Stimulated activated CD8-positive, alpha-beta memory T cell treated with anti-CD3 and anti-CD28 coated beads, Interleukin-4, amount 100 ng/mL, for 1 hour (primary cell): Measurements from ENCODE around the gene ANKRD22.
"Not testable (repeated sequence)": the region's sequence is repeated elsewhere in the genome, so short reads cannot be mapped to it uniquely, and the experiment has no call there.

Experiments
- DNase-seq, 2 donors: peaks; one replicate each; pipeline ENCODE4 v3.0.0-alpha.2; 2020; ENCODE audit warnings: low read depth in 2 of 2, low spot score in 1 of 2

ANKRD22 gene

DNA sequence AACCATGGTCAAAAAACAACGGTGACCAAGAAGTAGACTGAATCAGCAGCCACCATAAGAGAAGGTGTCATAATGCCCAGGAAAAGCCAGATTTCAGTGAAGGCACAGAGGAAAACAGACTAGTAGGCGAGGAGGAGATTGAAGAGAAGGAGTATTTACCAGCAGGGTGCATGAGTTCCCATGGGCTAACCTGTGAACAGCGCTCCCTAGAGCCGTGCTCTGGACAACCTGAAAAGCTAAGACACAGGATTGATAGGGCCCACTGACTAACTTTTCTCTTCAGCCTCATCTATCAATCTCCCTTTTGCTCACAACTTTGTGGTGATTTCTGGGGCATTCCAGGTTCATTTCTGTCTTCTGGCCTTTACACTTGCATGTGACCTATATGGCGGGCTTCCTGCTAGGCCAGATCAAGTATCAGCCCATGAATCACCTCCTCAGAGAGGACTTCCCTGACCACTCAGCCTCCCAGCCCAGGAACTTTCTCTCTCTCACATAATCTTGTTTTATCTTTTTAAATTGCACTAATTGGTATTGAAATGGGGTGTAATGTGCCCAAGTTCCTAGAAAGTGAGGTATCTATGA, 12.8 kb downstream of the ANKRD22 start:
- no peak for DNase-seq

DNA sequence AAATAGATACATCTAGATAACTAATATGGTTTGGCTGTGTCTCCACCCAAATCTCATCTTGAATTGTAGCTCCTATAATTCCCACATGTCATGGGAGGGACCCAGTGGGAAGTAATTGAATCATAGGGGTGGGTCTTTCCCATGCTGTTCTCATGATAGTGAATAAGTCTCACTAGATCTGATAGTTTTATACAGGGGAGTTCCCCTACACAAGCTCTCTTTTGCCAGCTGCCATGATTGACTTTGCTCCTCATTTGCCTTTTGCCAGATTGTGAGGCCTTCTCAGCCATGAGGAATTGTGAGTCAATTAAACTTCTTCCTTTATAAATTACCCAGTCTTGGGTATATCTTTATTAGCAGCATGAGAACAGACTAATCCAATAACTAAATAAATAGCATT, 14.0 kb downstream of the ANKRD22 start:
- DNase-seq, result not testable (repeated sequence)

DNA sequence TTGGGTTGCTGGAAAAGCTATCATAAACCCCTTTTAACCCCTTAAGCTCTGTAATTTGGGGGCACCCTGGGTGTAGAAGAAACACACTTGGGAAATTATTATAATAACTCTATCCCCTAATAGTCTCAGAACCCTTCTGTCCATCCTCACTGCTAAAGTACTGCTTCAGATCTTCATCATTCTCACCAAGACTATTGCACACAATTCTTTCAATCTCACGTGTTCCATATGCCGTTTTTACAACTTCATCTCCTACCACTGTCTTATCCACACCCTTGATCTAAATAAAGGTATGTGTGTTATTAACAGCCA, 15.8 kb downstream of the ANKRD22 start:
- no peak for DNase-seq

DNA sequence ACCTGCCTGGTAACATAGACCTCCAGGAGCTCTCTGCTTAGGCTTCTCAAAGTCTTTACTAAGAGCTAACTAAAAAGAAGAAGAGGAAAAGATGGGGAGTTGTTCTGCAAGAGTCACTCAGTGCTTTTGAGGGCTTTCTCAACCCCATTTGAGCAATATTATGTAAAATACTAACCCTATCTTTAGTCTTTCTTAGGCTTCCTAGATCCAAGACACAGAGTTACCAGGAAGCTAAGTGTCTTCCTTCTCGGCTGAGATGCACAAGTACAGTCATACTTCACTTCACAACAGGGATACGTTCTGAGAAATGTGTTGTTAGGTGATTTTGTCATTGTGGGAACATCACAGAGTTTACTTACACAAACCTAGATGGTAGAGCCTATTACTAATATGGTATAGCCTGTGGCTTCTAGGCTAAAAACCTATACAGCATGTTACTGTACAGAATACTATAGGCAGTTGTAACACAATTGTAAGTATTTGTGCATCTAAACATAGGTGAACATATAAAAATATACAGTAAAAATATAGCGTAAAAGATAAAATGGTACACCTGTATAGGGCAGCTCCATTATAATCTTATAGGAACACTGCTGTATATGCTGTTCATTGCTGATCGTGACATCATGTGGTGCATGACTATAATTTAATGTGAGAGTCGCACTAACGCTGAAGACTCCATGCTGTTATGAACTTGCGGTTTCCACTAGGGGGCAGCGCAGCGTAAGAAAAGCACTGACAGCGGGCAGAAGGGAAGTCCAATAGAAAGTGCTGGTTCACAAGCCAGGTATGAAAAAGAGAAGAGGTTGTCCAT, 16.3 kb downstream of the ANKRD22 start:
- peak; percentile 75 for DNase-seq

DNA sequence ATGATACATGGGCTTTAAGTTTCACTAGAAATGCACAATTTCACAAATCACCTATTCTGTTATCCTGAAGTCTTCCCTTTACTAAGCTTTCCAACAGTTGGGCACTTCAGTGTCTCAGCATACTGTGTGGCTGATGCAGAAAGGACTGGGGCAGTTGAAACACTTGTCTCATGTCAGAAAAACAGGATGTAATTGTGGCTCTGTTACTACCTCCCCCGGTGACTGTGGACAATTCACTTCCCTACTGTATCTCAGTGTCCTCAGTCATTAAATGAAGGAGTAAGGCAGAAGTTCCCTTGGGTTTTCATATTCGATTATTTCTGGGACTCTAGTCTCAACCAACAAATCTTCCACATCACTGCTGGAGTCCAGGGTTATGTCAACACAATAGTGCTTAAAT, 17.9 kb downstream of the ANKRD22 start:
- DNase-seq, result no peak

DNA sequence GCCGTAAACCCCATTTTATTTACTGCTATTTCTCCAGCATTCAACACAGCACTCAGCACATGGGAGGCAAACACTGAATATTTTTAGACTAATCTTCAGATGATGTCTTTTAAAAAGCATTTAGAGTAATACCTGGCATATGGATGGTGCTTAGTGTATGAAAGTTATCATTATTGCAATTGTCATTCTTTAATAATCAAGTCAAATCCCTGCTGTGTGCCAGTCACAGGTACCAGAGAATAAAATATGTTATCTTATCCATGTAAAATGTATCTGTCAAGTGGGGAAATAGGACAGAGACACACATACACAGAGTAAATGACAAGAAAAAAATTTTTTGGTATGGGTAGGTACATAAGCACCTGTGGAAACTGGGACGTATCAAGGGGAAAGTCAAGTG, 18.5 kb downstream of the ANKRD22 start:
- no peak for DNase-seq

DNA sequence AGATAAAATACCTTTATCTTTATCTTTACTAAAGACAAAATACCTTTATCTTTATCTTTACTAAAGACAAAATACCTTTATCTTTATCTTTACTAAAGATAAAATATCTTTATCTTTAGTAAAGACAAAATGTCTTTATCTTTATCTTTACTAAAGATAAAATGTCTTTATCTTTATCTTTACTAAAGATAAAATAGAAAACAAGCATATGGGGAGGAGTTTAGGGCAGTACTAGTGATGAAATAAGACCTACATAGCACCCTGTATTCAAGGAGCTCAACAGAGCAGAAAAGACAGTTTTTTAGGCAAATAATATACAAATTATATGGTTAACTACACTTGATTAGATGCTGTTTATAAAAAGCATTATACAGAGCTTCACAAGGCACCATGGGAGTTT, 19.3 kb downstream of the ANKRD22 start:
- no peak for DNase-seq

DNA sequence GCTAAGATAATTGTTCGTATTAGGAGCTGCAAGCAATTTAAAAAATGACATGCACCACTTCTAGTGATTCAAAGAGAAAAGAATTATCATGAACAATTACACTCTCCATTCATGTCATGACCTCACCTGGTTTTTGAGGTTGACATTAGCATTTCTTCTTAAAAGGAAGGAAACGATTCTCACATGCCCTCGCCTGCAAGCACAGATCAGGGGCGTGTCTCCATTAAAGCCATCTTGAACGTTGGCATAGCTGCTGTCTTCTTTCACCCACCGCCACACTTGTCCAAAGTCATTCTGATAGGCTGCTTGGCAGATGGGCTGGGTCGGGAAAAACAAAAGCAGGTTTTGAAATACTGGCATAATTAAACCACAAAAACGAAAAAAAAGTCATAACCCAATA, 19.9 kb downstream of the ANKRD22 start:
- peak in 1 of 2 donors; percentile 12 for DNase-seq

DNA sequence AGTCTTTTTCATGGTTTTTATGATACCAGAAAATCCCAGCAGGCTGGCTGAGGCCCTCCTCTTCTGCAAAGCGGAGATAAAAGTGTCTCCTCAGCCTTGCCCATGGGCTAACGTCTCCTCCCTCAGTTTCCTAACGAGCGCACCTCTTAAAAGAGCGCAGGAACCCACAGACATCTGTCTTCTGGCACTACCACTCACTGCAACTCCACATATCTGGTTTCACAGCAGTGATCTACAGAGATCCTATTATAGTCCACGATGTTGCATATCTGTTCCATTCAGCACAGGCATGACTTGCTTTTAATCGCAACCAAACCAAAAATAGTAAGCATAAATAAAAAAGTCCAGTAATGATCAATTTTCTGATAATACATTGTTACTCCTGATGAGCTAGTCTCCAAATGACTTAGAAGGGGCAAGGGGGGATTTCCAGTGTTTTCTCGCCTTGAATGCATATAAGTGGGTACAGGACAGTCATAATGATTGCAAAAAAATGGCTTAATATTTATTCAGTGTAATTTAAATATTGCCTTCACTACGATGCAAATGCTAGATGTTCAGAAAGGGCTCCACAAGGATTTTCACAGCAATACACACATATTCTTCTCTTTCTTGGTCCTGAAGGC, 20.9 kb downstream of the ANKRD22 start:
- no peak for DNase-seq

DNA sequence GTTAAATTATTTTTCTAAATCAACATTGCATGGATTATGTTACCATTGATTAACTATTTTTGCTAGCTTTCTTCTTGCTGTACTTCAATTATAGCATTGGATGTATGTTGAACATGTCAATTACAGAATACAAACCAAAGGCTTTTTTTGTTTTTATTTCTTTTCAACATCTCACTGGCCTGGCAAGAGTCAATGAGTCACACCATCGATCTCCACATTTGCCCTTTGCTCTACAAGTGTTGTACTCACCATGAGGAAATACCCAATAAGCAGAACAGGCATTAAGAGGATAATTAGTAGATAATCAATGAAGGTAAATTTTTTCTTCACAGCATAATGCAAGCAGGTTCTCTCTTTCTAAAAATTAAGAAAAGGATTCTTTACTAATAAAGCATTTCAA, 23.3 kb downstream of the ANKRD22 start:
- no peak for DNase-seq

DNA sequence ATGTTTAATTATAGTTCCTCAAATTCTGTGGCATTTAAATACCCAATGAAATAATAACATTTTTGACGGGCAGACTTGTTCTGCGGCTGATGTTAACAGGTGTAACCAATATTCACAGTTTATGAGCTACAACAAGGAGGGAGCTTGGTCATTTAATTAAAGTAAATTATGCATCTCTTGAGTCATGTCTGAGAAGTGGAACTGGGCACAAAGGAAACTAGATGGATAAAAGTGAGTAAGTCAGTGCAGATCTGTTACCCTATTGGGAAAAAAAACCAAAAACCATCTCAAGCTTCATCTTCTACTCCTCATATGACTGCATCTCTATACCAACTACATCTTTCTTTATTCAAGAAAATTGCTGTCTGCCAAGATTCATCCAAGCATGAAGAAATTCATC, 24.0 kb downstream of the ANKRD22 start:
- no peak for DNase-seq

DNA sequence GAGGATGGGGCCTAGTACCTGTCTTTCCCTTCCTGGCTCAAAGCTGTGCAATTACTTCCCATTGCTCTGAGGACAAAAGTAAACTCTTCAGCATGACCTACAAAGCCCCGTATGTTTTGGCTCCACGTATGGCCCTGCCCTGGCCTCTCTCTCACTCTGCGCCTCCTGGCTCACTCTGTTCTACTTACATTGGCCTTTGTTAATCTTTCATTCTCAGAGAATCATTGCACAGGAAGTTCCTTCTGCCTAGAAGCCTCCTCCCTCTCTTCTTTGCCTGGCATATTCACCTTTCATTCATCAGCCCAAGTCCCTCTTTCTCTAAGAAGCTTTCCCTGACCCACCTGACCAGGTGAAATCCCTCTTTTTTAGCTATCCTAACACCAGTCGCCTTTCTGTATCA, 25.3 kb downstream of the ANKRD22 start:
- DNase-seq, result no peak

DNA sequence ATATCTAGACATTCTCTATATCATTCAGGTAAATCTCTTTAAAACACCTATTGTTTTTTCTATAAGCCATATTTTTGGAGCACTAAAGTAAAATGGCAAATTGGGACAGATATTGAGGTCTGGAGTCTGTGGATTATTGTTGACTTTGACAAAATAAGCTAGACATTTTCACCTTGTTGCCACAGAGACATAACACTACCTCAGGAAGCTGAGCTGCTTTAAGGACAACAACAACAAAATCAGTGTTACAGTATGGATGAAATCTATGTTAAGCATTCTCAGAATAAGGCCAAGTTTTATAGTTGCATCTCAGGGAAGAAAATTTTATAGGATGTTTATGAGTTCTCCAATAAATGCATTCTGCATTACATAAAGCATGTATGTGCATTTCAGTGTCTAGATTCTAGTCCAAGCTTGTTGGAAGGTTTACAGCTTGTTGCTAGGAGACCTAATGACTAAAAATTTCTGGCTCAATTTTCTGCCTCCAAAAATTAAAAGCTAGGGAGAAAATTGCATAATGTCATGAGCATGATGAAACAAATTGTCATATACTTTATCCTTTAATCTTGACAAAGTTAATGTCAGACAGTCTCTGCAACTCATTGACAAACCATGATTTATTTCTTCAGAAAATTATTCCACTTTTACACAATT, 30.8 kb downstream of the ANKRD22 start:
- DNase-seq, result no peak

DNA sequence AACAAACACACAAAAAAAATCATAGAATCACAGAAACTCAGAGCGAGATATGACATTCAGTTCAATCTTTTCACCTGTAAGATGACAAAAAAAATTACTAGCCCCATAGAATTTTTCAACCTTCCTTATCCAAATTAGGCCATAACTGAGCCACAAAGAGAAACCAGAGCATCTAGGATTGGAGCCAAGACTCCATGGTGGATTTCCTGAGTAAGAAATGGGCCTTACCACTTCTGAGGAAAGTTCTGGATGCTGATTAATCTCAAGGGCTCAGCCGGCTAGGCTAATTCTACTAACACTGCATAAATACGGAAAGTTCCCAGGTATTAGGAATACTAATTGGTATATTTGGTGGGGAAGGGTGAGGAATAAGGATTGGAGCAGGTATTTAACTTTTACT, 32.4 kb downstream of the ANKRD22 start:
- DNase-seq, result no peak

DNA sequence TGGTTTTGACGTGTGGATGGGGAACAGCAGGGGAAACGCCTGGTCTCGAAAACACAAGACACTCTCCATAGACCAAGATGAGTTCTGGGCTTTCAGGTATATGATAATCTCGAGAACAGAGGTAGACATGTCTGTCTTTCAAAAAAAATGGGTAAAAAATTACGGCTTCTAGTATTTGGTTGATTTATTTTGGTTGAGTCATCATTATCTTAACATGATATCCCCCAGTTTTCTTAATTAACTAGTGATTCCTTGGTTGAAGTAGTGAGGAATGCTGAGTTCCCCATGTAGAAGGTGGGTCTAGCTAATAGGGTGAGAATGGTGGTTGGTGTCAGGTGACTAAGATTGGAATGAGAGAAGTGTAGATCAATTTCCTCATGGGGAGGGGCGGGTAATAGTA, 38.4 kb downstream of the ANKRD22 start:
- DNase-seq, result no peak

DNA sequence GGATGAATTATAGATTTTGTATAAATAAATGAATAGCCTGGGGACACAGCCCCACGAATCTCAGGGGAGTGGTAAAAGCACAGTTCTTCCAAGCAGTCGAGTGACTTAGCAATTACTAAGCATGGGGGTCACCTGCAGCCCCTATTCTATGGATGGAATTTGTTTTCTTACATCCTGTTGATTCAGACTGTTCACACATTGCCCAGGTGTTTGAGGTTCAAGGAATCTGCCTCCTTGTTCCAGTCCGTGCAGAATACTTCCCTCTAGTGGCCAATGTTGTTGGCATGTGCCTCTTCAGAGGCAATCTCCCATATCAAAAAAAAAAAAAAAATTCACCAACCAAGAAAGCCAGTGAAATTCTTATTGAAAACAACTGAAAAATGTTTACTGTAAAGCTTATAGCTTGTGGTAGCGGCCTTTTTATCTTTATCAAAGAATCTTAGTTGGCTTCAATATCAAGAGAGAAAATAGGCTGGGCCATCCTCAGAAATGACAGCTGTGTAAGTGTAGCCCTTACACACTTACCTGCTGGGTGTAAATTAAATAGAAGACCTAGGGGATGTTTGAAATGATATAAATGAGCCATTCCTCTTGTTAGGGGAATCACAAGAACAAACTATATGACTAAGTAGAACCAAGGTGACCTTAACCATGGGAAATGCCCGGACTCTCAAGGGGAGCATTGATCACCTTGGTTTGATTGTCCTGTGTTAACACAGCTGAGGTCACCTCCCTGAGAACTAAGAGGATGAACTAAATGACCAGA, 41.3 kb downstream of the ANKRD22 start:
- no peak for DNase-seq

DNA sequence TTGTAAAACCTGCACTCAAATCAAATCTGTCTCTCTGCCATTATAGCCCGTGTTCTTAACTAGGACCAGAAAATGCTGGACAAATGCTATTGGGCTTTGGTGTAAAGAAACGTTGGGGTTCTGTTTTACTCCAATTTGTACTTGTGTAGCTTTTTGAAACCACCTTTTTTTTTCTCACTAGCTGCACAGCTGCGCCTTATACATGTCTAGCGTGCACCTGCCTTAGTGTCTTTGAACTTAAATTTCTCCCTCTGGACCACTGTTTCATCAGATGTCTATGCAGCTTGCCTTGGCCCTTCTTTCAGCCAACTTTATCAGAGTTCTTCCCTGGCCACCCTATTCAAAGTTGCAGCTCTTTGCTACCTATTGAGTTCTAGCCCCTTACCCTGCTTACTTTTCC, 42.0 kb downstream of the ANKRD22 start:
- no peak for DNase-seq

DNA sequence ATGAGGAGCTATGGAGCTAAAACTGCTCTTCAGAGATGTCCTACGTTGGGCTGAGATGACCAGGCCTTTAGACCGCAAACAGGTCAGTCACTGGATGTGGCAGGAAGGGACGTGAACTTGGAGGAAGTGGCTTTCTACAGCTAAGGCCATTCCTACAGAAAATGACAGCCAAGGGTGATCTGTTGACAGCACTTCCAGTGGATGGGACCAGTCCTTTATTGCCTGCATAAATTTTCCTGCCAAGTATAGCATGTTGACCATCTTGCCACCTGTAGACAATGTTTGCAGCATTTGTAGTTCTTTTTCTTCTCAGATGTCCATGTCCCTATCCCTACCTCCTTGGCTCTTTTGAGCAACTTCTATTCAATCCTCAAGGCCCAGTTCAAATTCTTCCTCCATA, 45.7 kb downstream of the ANKRD22 start:
- no peak for DNase-seq

DNA sequence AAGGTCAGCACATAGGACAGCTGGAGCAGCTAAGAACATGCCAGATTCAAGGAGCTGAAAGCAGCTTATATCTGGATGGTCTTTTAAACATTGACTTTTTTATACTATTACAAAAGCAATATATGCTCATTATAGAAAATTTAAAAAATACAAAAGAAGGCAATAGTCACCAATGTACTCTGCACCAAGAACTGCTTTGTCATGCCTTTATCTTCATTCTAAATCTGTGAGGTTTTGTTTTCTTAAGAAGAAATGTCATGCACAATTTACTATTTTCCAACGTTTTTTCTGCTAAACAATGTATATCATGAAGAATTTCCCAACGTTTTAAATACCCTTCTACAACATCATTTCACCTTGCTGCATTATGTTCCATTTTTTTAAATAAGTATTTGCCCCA, 46.3 kb downstream of the ANKRD22 start:
- DNase-seq, result no peak

DNA sequence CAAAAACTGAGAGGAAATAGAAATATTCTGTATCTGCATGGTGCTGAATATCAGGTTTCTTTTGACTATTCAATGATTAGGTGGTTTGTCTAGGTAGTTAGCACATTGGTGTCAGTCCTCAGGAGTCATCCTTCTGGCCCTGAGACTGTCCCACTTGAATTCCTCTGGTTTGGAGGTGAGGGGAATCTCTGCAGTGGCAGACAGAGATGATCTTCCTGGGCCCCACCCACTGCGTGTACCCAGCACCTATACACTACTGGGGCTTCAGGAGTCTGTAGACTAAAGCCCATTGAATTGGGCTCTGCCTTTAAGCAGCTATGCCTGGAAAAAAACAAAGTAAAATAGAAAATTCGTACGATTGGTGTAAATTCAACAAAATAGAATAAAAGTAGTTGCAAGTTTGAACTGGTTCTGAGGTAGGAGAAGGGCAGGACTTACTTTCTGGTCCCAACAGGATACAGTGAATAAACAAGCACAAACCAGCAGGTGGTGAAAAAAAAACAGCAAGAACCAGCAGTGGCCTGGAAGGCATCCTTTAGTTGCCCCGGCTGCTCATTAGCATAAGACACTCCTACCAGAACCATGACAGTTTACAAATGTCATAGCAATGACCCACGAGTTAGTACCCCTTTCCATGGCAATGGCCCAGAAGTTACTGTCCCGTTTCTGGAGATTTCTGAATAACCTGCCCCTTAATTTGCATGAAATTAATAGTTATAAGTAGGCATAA, 47.4 kb downstream of the ANKRD22 start:
- no peak for DNase-seq

DNA sequence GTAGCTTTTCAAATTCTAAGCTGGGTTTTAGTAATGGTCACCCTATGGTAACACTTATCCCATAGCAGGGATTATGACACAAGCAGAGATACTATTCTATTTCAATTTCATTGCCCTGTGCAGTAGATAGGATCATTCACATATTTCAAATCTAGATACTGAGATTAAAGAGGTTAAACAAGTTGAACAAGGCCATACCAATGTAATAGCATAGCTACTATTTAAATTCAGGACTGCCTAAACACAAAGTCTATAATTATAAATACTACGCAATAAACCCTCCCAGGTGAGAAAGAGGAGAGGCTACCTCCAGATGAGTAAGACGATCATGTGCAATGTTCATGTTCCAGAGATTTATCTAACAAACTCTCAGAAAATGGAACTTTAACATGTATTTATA, 48.0 kb downstream of the ANKRD22 start:
- no peak for DNase-seq
